GM18868 (cell line): ENCODE data around the gene PINK1.
A peak's percentile ranks its signal among the peaks of the same experiment; 100 is the strongest.

Experiments used
- ATAC-seq: cut with Tn5 transposase; IDR thresholded peaks from one replicate; pipeline ENCODE4 v1.9.1; 2021; ENCODE audit warnings: mild to moderate bottlenecking, moderate library complexity; ENCODE audit not compliant: unreplicated experiment

Gene PINK1

DNA sequence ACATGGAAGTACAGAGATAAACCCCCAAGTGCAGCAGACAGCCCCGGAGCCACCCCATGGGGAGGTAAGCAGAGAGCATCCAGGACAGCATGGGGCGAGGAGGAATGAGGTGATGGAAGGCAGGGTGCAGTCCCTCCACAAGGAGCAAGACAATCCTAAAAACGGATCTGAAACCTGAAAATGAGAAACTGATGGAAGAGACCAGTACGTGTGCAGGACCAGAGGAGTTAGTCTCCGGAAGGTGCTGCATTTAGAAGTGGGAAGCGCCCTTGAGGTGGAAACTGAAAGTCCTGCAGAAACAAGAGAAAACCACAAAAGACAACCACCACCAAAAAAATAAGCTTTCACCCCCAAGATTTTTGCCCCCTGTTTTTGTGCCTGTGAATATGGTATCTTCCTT lies 45.3 kb downstream of the PINK1 start:
- no peak for ATAC-seq

DNA sequence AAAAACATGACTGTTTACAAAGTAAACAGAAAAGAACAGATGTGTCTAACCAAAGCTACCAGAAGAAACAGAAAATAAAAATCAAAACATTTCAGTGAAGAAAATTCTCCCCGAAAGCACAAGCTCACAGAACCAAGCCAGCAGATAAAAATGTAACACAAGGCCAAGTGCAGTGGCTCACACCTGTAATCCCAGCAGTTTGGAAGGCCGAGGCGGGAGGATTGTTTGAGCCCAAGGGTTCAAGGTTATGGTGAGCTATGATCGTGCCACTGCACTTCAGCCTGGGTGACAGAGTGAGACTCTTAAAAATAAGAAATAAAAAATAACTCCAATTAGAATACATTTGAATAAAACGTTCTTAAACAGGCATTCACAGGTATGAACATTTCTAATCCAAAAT lies 47.0 kb downstream of the PINK1 start:
- ATAC-seq, result no peak

DNA sequence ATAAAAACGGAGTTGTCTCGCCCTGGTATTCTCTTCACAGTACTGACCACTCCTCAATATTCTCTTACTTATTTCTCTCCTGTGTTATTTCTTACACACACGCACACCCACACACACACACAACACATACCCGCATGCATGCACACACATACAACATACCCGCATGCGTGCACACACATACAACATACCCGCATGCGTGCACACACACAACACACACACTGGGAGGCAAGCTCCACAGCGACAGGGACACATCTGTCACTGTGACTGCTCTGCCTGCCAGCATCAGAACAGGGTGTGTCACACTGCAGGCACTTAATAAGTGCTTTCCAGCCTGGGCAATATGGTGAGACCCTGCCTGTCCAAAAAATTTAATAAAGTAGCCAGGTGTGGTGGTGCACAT lies 48.7 kb downstream of the PINK1 start:
- ATAC-seq, result no peak

DNA sequence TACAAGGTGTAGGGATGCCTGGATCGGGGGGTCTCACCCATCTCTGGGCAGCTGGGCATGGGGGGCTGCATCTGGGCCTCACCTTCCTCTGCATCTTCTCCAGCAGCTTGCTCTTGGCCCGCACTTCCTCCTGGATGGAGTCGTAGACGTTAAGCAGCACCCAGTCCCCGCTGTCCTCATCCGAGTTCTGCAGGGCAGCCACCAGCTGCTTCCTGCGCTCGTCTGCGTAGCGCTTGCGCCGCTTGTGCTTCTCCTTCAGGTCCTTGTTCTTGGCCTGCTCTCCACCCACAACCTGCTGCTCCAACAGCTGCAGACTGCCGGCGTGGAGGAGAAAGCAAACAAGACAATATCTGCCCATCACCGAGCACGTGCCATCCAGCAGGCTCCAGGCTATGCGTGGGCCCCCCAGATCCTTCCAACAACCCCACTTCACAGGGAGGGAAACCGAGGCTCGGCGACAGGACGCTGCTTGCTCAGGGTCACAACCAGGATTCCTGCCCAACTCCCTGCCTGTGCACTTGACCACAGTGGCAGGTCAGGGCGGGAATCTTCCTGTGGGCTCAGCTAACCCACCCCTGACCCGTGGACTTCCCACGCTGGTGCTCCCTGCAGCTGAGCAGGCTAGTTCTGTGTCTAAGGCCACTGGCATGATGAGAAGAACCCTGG lies 49.4 kb downstream of the PINK1 start:
- no peak for ATAC-seq

DNA sequence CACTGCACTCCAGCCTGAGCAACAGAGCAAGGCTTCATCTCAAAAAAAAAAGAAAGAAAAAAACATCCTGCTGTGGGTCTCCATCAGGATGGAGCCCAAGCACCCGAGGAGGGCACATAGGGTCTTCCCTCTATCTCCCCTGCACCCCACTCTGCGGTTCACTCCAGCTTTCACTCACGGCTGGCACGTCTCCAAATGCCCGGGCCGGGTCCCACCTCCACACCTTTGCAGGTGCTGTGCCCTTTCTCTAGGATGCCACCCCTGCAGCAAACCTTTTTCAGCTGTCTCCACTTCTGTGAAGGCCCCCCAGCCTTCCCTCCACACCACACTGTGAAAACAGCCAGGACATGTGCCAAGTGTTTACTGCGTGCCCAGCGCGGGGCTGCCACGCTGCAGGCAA lies 50.4 kb downstream of the PINK1 start:
- ATAC-seq, result no peak

DNA sequence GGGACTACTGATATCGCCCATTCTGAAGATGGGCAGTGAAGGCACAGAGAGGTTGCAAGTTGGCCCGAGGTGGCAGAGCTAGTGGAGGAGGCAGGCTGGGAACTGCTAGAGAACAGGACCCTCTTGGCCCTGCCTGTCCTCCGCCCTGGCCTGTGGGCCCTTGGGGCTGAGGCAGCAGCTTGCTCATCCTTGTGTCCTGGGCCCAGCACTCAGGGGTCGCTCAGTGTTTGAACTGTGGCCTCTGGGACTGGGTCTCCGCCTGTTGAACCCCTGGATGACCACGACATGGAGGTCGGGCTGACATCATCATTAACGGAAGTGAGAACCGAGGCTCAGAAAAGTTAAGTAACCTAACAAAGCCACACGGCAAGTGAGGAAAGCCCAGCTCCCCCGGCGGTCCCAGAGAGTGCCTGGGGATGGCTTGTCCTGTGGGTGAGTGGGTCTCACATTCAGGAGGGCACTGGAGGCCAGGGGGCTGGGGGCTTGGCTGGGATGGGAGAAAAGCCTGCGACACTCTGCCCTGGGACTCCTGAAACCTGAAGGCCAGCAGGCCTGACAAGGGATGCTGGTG lies 50.9 kb downstream of the PINK1 start:
- ATAC-seq, result no peak

DNA sequence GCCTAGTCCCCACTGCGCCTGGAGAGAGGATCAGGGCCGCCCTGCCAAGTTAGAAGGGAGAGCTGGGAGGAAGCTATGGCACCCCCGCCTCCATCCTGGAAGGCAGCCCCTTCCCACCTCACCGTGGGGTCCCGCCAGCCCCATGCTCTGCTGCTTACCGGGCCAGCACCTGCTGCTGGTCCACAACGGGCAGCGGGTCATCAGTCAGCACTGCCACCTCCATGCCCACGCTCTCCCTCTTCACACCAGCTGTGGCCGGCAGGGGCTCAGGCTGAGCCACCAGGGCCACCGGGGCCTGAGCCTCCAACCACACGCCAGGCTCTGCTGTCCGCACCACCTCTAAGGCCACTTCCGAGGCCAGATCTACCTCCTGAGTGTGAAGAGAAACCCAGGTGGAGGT lies 51.4 kb downstream of the PINK1 start:
- ATAC-seq, result no peak

DNA sequence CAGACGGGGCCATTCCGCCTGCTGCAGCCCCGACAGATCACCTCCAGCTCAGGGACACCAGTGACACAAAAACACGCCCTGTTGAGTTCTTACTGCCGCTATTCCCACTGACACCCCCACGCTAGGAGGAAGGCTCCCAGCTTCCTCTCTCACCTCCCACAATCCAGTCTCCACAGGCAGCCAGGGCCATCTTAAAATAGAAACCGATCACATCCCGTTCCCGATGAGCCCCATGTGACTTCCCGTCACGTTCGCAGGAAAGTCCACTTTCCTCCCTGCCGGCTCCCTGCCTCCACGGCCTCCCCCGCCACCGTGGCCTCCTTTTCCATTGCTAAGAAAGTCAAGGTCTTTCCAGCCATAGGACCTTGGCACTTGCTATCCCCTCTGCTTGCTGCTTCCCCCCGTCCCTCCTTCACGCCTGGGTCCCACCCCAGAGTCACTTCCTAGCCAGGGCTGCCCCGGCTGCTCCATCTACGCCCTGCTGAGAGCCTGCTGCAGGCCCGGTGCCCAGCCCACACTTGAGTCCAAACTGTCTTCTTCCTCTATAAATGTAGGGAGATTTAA lies 51.9 kb downstream of the PINK1 start:
- ATAC-seq, result no peak

DNA sequence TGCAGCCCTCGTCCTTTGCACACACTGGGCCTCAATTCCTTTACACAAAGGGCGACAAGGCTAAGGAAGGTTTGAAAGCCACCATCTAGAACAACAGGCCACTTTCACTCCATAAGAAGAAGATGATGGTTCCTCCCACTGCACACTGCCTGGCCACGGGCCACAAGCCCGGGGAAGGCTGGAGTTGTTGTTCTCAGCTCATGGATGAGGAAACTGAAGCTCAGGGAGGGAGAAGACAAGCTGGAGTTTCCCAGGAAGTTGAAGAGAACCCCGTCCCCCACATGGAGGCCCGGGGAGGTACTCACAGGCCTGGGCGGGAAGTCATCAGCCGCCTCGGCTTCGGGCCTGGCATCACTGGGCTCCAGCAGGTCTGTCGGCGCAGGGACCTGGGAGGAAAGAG lies 52.5 kb downstream of the PINK1 start:
- no peak for ATAC-seq

DNA sequence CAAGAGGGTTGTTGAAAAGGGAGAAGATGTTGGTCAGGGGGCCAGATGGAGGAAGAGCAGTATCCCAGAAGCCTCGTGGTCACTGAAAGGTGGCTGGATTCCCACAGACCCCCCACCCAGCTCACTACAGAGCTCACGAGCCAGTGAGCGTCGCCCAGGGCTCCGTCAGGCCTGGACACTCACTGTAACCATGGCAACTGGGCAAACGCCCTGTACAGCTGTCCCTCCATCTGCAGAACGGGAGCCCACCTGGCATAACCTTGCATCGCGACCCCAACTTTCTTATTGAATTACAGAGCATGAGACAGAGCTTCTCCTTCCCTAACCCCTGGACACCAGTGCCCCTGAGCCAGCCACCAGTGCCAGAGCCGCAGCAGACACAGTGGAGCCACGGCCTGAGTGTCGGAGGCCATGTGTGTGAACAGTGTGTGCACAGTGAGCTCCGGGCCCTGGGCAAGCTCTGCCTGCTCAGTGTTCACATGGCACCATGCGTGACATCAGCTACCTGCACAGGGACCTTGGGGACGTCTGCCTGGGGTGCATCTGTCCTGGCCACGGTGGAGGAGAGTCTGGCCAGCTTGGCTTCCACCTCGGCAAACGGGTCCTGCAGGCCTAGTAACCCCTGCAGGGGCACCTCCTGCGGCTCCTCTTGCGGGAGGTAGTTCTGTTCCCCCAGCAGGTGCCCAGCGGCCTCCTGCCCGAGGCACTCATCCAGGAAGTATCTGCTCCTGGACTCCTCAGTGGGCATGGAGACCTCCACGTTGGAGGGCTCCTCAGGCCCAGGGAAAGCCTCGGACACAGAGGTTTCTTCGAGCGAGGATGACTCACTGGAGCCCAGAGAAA lies 53.8 kb downstream of the PINK1 start:
- ATAC-seq, result no peak

DNA sequence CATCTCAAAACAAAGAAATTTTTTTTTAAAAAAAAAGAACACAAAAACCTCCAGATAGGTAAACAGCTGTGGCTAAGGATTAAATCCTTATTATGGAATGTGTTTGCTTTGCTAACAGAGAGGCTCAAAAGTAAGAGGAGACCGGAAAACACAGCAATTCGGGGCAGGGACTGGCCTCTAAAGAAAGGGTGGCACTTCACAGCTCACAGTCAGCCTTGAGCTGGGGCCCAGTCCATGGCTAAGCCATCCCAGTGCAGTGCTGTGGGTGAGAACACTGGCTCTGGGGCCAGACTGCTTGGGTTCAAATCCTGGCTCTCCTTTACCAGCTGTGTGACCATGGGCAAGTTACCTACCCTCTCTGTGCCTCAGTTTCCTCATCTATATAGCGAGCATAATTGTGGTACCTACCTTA lies 56.4 kb downstream of the PINK1 start:
- ATAC-seq, result no peak

DNA sequence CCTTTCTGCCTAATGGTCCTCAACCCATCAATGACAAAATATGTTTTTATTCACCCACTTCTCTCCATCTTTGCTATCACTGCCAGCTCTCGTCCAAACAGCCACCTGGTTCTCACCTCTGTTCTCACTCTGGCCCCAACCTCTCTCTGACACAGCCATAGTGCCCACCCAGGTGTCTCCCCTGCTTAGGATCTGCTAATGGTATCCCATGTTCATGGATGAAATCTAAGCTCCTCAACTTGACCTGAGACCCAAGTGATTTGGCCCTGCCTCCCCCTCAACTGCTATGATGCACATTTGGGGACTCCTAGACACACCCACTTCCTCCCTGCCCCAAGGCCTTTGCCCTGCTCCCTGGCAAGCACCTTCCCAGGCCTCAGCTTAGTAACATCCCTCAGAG lies 58.6 kb downstream of the PINK1 start:
- no peak for ATAC-seq

DNA sequence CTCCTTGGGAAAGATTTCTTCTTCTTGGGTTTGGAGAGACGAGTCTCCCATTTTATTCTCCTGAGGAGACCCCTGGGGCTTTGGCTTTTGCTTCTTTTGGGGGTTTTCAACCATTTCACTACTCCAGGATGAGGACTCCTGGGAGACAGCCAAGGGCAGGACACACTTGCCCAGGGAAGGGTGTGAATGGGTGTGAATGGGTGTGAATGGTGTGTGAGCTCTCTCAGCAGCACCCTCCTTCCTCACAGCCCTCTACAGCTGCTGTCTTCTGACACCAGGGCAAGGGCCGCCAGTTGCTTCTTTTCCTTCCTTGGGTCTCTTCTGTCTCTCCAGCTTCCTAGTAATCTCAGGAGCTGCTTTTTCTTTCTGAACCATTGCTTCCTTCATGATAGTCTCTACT lies 60.4 kb downstream of the PINK1 start:
- ATAC-seq, result no peak

DNA sequence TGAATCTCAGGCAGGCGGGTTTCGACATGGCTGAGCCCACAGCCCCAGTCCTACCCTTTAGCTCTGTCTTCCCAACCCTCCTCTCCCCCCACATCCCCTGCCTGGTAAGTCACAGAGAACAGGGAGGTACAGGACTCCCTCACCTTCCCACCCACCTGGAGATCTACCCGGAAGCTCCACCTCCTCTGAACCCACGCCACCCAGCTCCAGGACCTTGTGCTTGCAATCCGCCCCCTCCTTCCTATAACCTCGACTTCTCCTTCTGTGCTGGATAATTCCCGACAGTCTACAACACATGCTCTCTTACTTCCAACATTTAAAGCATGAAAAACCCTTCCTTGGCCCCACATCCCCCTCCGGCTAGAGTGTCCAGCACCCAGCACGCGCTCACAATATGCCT lies 62.3 kb downstream of the PINK1 start:
- ATAC-seq, result no peak

DNA sequence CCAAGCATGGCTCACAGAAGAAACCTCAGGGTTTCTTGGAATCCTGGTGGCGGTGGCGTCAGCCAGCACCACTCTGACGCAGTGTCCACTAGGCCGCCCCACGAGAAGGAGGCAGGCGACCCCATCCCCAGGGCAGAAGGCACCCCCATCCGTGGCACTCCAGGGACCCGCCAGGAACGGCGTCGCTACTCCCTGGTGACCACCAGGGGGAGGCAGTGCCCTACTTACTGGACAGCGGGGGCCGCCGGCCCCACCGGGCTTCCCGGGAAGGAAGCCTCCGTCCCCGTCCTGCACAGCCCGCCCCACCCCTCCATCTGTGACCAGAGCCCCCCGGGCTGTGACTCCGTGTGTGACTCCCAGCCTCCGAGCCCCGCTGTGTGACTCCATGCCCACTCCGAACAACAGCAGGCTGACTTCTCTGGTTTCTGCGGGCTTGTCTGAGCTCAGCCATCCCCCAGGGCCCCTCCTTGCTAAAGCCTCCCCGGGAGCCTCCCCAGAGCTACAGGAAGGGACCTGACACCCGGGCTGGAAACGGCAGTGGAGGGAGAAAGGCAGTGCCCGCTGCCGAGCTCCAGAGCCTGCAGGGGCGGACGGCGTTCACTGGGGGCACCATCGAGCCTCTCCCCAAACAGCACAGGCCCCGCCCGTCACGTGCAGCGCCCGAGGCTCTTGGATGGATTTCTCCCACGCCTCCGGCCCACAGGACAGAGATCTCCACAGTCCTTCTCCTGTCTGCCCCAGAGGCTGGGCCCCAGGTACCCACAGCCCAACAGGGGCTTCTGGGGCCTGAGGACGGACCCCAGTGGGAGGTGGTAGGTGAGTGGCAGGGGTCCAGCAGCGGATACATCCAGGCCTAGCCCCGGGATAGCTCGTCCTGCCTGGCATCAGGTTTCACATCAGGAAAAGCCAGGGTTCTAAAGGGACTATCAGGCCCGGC lies 63.4 kb downstream of the PINK1 start:
- ATAC-seq, result peak; percentile 63

DNA sequence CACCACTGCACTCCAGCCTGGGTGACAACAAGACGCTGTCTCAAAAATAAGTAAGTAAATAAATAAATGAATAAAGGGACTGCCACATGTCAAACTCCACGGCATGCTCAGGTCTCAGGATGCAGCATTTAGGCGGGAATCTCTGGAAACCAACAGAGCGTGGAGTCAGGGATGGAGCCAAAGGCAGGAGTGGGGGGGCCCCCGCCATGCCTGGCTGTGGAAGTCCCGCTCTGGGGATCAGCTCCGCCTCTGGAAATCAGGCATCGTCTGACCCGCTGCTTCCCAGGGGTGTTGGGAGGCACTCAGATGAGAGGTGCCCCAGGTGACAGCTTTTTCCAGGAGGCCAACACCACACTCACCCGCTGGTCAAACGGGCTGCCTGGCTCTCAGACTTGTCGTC lies 64.3 kb downstream of the PINK1 start:
- ATAC-seq, result no peak

DNA sequence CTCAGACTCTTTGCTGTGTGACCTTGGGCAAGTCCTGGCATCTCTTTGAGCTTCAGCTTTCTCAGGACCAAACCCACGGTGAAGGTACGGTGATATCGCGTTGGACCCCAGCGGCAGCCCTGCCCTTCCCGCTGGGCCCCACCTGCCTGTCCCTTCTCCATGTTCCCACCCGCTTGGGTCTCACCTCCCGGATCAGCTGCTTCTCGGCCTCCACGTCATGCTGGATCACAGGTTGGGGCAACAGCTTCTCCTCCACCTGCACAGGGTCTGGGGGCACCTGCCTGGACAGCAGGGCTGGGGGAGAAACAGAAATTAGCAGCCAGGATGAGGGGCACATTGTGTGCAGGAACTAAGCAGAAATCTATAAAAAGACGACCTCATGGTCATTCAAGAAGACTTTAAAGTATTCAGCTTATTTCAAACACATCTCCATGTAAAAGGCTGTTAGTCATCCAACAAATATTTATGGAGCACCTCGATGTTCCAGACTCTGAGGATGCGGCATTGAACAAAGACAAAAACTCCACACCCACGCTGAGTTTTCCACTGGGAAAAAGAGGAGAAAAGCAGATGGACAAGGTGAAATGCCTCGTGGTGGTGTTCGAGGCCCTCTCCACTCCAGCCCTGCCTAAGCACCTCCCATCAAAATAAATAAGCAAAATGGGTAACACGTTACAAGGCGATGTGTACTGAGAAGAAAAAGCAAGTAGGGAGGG lies 65.1 kb downstream of the PINK1 start:
- no peak for ATAC-seq

DNA sequence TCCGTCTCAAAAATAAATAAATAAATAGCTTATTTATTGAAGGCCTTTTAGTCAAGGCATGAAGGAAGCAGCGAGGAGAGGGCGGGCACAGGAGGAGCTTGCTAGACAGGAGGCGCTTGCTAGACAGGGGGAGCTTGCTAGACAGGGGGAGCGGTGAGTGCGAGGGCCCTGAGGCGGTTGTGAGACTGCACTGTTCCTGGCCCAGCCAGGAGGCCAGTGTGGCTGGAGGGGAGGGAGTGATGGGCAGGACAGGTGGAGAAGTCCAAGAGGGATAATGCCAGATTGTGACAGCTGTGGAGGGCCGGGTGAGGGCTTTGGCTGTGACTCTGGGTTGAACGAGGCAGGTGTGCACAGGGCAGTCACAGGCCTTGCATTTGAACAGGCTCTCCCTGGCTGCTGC lies 66.3 kb downstream of the PINK1 start:
- ATAC-seq, result no peak

DNA sequence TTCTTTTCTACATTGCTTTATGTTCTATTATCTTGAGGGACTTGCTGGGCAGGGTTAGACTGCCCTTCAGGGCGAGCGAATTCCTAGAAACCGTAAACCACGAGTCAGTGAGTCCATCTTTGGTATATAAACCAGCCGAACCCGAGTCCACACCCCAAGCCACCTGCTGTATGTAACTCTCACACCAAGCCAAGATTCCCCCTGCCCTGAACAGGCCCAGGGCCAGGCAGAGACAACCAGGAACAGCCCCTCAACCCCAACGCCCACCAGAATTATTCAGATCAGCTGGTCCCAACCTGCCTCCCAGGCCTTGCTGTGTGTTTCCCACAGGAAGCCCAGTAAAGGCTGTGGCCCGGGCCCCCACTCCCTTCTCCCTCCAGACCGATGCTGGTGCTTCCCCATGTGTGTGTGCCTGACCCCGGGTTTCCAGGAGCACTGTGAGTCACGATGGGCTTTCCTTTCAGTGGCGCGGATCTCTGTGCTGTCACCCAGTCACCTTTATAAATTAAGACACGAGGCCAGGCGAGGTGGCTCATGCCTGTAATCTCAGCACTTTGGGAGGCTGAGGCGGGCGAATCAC lies 67.5 kb downstream of the PINK1 start:
- ATAC-seq, result no peak
